Eye (tissue), 1 donor: Measurements from ENCODE around the gene CCDC33.
A peak's percentile ranks its signal among the peaks of the same experiment; 100 is the strongest.

Experiments used
- DNase-seq: peaks from one replicate; pipeline ENCODE4 v3.0.0-alpha.2; 2015

CCDC33 gene

GRCh38 chr15:74369084-74369745 is 133.1 kb downstream of the CCDC33 start:
- no peak for DNase-seq

GRCh38 chr15:74369756-74370155 is 133.6 kb downstream of the CCDC33 start:
- no peak for DNase-seq

- DNase-seq: no peak
Observed at GRCh38 chr15:74370471-74370870, 134.3 kb downstream of the CCDC33 start.

- DNase-seq: no peak
Observed at GRCh38 chr15:74373056-74373650, 137.0 kb downstream of the CCDC33 start.

DNA sequence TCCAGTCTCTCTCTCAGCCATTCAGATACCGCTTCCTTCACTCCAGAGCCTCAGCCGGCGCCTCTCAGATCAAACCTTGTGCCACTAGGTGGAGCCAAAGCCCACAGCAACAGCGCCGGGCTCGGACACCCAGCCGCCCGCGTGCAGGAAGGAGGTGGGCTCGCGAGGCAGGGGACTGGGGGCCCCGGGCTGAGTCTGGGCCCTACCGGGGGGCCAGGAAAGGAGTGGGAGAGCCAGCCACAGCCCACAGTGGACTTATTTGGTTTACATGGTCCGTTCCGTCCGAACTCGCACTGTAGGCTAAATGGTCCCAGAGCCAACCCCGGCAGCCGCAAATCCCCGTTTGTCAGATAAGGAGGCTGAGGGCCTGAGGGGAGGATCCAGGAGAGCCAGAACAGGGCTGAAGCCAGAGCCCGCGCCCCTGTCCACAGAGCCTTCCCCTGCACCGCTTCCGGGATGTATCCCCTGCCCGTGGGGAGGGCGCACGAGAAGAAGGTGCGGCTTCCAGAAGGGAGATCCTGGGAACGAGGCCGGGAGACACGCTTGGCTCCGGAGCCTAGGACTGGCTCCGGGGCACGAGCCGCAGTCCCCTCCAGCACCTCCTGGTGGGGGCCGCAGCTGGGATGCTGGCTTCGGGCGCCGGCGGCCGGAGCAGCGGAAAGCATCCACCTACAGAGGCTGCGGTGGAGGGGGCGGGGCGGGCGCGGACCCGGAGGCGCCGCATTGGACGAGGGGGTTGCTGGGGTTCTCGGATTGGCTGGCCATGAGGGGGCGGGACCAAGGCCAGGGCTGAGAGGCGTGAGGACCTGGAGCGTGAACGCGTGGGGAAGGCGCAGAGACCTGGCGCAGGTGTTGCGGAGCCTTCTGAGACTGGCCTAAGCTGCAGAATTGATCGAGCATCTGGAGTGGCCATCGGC is 137.9 kb downstream of the CCDC33 start:
- peak; percentile 98 for DNase-seq

DNA sequence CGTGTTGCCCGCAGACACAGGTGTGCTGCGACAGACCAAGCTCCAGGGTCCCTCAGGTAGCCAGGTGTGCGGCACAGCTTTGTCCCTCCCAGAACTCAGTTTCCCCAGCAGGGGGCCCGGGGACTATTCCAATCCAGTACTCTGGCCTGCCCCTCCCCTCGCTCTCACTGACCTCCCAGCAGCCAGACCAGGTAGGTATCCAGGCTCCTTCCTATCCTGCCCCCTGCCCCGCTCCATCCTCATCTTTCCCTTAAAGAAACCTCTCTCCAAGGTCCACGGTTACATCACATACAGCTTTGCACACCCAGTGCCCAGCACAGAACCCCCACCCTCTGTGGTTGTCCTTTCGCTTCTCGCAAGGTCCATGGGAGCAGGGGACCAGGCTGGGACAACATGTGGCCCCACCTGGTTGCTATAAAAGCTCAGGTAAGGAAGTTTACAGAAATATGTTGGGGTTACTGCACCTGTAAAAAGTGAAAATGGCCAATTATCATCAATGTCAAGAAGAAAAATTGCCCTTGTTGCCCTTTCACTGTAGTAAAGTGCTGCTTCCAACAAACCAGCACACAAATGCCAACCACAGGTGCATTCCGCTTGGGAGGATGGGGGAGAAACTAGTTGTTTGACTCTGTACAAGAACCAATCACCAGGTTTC is 138.6 kb downstream of the CCDC33 start:
- peak; percentile 29 for DNase-seq

- DNase-seq: peak; percentile 93
Observed at GRCh38 chr15:74375303-74375693, 139.2 kb downstream of the CCDC33 start.

GRCh38 chr15:74376226-74376625 is 140.1 kb downstream of the CCDC33 start:
- DNase-seq: no peak

DNA sequence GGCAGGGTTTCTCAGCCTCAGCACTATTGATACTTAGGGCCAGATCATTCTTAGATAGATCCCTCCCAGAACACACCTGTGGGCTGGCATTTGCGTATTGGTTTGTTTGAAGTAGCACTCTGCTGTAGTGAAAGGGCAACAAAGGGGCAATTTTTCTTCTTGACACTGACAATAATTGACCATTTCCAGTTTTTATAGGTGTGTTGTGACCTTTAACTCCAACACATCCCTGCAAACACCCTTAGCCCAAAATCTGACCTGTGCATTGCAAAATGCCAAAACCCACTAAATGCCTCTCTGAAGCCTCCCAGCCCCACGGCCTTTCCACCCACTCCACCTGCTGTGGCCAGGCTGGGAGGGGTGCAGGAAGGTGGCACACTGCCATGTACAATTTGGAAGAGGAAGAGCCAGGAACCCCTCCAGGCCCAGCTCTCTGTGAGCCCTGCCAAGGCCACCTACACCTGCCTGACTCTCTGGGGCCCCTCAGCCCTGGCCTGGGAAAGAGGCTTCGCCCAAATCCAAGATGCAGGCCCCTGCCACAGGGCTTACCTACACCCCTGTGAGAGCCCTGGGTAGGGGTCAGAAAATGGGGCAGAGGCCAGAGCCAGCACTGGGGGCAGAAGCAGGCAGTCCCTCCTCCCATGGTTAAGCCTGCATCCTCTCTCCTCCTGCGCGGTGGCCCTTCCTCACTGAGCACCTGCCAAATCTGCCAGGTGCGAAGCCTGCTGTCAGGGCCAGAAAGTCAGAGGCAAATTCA is 140.9 kb downstream of the CCDC33 start:
- no peak for DNase-seq

GRCh38 chr15:74377831-74378766 is 142.0 kb downstream of the CCDC33 start:
- no peak for DNase-seq

DNA sequence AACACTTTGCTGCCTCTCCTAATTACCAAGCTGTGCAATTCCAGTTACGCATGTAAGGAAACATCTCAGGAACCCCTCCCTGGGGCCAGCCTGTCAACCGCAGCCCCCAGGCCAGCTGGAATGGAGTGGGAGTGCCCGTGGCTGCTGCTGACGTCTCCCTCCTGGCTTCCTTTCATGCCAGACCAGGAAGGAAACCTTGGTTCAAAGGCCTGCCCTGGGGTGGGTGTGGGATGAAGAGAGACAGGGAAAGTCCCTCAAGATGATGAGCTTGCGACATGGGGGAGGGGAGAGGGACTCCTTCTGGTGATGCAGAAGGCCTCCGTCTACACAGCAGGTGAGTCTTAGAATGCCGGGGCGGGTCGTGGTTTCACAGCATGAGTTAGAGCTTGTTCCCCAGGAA is 142.7 kb downstream of the CCDC33 start:
- DNase-seq: no peak

DNA sequence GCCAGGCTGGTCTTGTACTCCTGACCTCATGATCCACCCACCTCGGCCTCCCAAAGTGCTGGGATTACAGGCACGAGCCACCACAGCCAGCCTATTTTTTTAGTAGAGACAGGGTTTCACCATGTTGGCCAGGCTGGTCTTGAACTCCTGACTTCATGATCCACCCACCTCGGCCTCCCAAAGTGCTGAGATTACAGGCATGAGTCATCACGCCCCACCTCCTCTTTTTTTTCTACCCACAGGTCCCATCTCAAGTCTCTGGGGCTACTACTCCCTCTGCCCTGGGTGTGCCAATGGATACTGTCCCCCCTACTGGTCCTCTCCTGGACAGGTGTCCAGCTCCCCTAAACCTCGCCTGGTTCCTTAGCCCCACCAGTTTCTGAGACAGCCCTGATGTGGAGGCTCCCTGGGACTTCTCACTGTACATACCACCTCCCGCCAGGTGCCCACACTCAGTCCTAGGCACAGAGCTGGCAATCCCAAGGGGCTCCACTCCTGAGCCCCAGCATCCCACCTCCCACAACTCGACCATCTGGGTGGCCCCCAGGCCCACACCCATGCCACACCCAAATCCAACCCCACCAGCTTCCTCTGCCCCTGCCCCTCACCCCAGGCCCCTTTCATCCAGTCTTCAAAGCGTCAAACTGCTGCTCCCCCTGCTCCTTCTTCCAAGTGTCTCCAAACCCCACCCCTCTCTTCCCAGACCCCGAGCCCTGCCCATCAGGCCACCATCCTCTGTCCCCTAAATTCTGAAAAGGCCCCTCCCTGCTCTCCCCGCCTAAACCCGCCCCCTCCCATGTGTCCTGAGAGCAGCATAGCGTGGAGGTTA is 144.4 kb downstream of the CCDC33 start:
- DNase-seq: no peak

- no peak for DNase-seq
Observed at GRCh38 chr15:74381190-74381453, 145.0 kb downstream of the CCDC33 start.

DNA sequence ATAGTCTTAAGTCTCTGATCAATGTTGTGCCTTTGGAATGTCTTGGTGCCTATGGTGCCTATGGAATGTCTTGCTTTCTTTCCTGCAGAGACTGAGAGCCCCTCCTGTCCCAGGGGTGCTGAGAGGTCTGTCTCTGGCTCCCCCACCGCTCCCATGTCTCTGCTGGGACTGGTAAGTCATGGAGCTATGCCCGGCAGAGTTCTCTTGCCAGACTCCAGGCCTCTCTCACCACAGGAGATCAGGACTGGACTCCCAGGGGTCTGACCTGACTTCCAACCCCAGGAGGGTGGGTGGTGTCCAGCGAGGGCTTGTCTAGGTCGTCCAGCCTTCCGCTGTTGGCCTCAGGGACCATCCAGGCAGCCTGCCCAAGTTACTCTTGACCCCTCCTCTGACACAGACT is 145.4 kb downstream of the CCDC33 start:
- DNase-seq: no peak

- DNase-seq: peak; percentile 91
Observed at GRCh38 chr15:74382004-74382816, 146.1 kb downstream of the CCDC33 start.

- no peak for DNase-seq
Observed at GRCh38 chr15:74383286-74383685, 147.2 kb downstream of the CCDC33 start.

DNA sequence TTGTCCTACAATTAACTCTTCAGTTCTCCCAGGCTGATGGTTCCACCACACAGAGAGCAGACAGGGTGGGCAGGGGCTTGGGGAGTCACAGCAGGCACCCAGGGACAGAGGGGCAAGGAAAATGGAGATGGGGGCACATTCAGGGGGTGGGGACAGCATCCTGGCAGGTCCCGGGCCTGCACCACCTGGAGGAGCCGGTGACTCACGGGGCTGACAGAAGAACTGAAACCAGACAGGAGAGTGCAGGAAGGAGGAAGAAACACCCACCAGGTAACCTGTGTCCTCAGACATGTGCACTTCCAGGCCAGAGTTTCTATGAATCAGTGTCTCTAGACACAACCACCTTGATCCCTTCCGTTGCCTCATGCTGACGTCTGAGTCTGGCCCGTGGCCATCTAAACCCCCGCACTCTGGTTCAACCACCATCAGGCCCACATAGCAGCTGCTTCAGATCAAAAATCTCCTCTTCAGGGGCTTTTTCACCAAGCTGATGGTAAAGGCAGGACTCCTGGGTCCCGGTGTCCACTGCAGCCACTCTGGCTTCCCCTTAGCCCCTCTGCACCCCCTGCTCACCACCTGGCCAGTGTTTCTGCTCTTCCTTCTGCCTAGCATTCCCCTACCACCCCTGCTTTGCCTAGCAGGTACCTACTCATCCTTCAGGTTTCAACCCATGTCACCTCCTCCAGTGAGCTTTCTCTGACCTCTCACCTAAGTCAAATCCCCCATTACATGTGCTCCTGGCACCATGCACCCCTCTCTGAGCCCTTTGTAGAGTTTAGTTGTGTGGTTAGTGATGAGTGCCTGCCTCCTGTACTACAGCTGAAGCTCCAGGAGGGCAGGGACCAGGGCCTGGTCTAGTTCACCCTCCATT is 147.8 kb downstream of the CCDC33 start:
- DNase-seq: no peak

DNA sequence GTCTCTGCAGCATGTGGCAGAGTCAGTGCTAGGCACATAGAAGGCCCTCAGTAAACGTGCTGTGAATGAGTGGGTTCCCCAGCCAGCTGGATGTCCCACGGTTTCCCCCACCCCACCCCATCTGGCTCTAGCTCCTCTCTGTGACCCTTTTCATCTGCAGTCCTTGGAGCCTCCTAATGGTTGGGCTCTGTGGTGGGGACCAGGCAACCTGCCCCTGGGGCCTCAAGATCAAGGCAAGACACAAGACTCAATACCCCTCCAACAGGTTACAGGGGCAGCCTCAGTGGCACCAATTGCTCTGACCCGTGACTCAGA is 148.4 kb downstream of the CCDC33 start:
- DNase-seq: no peak
